ENCODE data around the gene ARTN. TPM values are rescaled to one million over a fixed set of nuclear protein-coding genes. Genes with fewer than 3 reads are reported as not detected.

ARTN gene
- total and polyA plus RNA-seq, 9 of the 15 experiments (the other 6 are each of a cell fraction or from before 2014, with no cell fraction given), result 0.06 to 0.38 TPM; not detected in 7

- peak; percentile 91 for TF ChIP-seq REST (IDR thresholded peaks at IDR 0.05; ENCODE audit: borderline replicate concordance)
- no peak for TF ChIP-seq REST (CRISPR knock-in tag; IDR thresholded peaks at IDR 0.05; ENCODE audit: low read depth)
- no peak for TF ChIP-seq ZSCAN29 (IDR thresholded peaks at IDR 0.05)
- TF ChIP-seq NFRKB (IDR thresholded peaks at IDR 0.05; ENCODE audit: low read depth), result no peak
- TF ChIP-seq, protein P1, sequence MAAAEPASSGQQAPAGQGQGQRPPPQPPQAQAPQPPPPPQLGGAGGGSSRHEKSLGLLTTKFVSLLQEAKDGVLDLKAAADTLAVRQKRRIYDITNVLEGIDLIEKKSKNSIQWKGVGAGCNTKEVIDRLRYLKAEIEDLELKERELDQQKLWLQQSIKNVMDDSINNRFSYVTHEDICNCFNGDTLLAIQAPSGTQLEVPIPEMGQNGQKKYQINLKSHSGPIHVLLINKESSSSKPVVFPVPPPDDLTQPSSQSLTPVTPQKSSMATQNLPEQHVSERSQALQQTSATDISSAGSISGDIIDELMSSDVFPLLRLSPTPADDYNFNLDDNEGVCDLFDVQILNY (CRISPR knock-in tag; IDR thresholded peaks at IDR 0.05), result no peak
- no peak for TF ChIP-seq ZNF561 (CRISPR knock-in tag; conservative IDR thresholded peaks at IDR 0.05)
- TF ChIP-seq HES1 (IDR thresholded peaks at IDR 0.05; ENCODE audit: low read depth), result no peak
- no peak for TF ChIP-seq ZNF217 (CRISPR knock-in tag; IDR thresholded peaks at IDR 0.05)
- TF ChIP-seq STAT6 (CRISPR knock-in tag; IDR thresholded peaks at IDR 0.05), result no peak
- no peak; the same call in 1 of the 2 replicates for TF ChIP-seq ATF7 (IDR thresholded peaks at IDR 0.05)
- TF ChIP-seq ZNF140 (CRISPR knock-in tag; IDR thresholded peaks at IDR 0.05), result no peak
- TF ChIP-seq ATF6 (CRISPR knock-in tag; IDR thresholded peaks at IDR 0.05), result no peak
Measured at GRCh38 chr1:43934101-43934985, 742 bp downstream of the ARTN start (continued).

Data from K562 (cell line).